ENCODE data around the gene EXOC4.

EXOC4 gene

DNA sequence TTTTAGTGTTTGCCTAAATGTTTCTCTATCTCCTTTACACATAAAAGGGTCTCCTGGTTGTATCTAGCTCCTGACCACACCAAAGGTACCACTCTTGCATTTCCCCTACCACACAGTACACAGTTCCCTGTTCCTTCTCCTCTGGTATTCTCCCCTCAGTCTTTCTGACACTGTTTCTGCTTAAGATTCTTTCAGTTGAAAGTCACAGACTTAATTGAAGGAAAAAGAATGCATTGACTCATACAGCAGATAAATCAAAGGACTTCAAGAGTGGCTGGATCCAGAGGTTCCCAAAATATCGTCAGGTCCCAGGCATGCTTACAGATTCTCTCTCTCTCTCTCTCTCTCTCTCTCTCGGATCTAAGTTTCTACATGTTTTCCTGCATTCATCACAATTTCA is 688.6 kb downstream of the EXOC4 start:
- no peak for DNase-seq (ENCODE audit: low spot score)

DNA sequence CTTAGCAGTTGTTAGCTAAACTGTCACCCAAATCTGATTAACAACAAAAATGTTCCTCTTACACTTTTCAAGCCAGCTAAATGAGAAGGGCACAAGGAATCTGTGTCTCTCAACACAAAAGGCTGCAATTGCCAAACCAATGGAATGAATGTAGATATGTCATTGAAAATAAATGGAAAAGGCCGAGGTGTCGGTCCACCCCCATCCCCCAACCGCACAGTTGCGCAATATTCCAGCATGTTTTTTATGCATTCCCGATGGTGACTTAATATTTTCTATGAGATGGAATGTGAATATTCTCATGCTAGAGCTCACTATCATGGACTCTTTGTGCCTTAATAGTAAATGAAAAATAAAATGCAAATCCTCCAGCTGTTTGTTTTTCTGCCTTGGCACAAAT is 692.6 kb downstream of the EXOC4 start:
- no peak for DNase-seq (ENCODE audit: low spot score)

DNA sequence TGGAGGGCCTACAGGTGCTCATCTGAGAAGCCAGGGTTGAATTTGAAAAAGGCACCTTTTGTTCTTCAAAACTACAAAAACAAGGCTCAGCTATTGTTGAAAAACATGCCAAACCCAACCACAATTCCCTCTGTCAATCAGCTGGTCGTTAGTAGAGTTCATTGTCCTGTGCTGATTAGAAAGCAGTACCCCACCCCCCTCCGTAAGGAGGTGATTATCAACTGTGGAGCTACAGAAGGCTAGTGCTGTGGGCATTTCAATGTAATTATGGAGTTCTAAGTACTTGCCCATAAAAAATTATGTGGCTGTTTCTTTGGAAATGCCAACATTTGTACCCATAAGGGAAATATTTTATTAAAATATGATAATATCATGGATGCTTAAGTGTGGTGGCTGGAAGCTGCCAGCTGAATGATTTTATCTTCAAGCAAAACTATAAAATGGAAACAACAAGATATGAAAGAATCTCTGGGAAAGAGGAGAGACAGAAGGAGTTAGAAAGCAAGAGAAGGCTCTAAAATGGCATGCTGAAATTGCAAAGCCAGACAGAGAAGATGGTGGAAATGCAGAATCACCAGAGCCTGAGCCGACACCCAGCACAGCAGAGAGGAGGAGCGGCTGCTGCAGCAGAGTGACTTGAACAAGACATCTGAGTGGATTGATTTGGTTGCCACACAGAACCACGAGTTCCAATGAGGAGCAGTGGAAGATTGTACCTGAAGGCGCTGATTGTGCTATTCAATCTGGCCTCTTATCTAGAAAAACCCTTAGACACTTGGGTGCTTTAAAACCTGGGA is 694.8 kb downstream of the EXOC4 start:
- no peak for DNase-seq (ENCODE audit: low spot score)

DNA sequence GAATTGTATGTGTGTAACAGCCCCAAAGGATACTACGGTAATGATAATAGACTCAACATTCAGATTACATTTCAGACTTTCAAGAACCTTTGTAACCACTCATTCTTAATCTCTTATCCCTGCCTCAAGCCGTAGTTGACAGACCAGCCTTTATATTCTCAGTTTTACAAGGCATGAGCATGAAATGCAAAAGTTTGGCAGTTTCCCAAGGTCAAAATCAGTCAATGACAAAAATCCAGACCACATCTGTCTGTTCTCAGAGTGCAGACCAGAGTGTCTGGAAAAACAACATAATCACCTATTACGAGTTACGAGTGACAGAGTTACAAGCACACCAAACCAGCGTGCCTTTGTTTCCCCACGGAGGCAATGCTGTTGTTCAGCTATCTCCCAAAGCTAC is 695.7 kb downstream of the EXOC4 start:
- DNase-seq (ENCODE audit: low spot score): no peak

DNA sequence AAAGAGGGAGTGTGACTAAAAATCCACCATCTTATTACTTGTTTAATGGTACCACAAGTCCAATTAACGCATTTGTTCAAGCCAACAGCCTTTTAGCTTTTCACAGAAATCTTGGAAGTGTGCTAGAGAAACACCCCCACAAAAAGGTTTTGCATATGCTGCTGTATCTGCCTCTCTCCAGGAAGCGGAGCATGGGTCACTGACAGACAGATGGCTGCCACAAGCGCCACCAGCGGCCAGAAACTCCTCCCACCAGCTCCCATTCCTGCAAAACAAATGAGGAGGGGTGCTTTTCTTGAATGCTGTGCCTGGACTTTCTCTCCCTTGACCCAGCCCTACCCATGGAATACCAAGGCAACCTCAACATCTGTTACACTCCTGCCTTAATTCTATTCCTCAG is 698.0 kb downstream of the EXOC4 start:
- DNase-seq (ENCODE audit: low spot score): no peak

DNA sequence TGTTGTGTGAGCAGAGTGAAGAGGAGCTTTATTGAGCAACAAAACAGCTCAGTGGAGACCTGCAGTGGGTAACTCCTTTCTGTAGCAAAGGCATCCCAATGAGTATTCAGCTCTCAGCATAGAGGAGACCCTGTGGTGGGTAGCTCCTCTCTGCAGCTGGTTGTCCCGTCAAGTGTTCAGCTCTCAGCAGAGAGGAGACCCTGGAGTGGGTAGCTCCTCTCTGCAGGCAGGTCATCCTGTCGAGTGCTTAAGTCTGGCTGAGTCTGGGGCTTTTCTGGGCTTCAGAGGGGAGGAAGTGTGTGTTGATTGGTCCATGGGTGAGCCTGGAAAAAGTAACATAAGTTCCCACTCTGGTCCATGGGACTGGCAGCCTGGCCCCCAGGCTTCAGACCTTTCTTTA is 702.3 kb downstream of the EXOC4 start:
- no peak for DNase-seq (ENCODE audit: low spot score)

DNA sequence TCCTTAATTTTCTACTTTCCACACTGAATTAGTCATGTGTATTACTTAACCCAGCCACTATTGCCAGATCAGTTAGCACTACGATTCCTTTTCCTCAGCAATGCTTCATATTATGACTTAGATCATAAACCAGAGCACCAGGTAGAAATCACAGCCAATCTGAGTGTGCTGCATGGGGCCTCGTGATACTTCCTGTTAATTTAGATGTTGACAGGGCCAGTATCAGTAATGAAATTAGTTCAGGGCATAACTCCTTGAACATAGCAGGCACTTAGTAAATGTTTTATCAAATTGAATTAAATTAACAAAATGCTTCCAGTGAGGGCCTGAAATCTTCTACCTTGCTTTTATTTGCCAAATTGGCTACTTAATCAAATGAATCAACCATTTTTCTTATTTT is 705.0 kb downstream of the EXOC4 start:
- DNase-seq (ENCODE audit: low spot score): no peak

DNA sequence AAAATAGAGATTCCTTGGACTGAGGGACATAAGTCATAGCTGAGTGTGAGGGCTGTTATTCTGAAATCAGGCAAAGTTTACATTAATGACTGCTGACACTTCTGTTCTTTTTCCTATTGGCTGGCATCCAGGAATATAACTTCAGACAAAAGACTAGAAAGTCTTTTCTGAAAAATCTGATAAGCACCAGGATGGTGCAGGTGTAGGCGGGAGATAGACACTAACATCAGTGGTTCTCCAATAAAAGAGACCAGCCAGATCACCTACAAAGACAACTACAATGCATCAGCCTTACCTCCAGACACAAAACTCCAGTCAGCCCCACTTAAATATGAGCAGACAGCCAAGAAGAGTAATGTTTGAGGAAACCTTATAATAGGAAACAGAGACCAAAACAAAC is 705.9 kb downstream of the EXOC4 start:
- no peak for DNase-seq (ENCODE audit: low spot score)

DNA sequence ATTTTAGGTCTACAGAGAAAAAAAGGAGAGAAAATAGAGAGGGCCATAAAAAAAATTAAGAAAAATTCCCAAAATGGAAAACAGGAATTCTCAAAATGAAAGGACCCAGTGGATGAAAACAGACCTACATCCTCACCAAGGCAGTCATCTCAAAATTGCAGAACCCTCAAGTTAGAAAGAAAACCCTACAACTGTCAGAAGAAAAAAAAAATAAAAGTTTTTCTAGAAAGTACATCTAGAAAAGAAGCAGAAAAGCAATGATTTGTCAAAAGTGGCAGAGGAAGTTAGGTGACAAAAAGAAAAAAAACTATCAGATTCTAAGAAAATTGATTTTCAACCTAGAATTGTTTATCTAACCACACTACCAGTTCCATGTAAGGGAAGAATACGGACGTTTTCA is 706.6 kb downstream of the EXOC4 start:
- DNase-seq (ENCODE audit: low spot score): no peak

DNA sequence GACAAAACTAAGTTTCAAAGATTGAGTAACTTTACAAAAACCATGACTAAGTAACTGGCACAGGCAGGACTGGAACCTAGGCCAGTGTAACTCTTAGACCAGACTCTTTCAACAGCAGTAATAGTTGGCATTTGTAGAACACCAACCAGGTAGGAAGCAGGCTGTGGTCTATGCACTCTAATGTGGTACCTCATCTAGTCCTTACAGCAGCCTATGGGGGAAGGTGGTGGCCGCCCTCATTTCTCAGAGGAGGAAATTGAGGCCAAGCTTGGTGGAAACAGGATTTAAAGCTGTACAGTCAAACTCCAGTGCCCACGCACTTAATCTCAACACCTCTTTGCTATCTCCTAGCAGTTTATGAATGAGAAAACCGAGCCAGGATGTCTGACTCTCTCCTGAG is 708.8 kb downstream of the EXOC4 start:
- DNase-seq (ENCODE audit: low spot score): no peak

DNA sequence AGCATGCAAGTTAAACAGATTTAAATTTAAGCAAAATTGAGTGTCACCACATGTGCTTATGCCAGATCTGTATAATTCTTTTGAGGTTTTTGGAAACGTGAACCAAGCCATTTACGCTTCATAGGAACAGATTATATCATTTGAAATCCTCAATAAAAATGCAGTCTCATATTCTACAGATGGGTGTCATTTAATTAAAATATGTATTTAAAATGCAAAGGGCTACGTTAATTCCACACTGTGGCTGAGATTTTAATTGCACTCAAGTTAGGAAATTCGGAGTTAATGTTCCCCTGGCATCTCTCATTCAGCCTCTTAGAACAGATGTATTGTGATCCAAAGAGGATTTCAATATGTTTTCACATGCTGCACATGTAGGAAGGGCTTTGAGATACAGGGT is 709.8 kb downstream of the EXOC4 start:
- no peak for DNase-seq (ENCODE audit: low spot score)

DNA sequence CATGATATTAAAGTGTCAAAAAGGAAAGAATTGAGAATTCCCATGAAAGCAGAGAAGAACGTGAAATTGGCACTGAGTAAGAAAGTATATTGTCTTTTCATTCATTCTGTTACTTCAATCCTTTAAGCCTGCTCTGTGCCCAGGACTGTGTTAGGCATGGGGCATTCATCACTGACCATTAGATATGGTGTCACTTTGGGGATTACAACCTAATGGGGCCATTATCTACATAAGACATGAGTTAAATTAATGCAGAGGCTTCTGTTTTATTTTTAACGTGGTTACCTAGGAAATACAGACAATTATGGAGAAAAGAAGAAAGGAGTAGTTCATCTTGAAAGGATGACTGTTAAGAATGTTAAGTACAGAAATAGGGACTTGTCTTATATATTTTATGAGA is 710.8 kb downstream of the EXOC4 start:
- DNase-seq (ENCODE audit: low spot score): no peak

DNA sequence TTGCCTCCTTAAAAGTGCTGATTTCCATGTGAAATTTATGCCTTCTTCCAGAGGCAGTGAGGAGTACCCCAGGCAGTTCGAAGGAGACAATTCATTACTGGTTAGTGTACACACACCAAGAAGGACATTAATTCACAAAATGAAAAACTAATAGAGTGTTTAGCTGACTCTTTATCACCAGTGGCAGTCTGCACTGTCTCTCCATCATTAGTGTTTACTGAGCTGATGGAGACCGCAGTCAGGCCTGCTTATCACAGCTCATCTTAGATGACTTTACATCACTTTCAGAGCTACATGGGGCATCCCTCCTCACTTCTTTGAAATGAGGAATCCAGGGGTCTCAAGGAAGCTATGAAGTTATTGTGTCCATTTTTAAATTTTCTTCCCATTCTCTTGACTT is 718.7 kb downstream of the EXOC4 start:
- DNase-seq (ENCODE audit: low spot score): no peak

DNA sequence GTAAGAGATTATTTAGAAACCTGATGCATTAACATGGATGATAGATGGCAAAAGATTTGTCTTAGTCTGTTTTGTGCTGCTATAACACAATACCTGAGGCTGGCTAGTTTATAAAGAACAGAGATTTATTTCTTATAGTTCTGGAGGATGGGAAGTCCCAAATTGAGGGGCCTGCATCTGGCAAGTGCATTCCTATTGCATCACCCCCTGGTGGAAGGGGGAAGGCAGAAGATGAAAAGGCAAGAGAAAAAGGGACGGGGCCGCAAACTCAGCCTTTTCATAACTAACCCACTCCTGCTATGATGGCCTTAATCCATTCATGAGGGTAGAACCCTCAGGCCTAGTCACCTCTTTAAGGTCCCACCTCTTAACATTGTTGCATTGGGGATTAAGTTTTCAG is 720.8 kb downstream of the EXOC4 start:
- no peak for DNase-seq (ENCODE audit: low spot score)

DNA sequence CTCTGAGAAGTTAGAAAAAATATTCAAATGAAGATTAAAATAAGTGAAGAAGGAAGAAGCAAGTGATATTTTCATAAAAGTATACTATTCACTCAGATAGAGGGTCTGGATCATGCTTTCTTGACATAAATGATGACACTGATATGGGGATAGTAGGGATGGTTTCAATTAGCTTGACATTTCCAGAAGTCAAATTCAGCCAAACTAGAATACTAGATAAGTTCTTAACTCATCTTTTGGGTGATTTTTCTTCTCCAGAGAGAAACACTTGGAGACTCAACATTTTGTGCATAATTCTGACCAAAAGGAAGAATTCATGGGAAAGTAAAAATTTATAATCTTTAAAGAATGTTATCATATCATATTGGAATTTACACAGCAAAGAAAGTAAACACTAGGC is 722.3 kb downstream of the EXOC4 start:
- no peak for DNase-seq (ENCODE audit: low spot score)

DNA sequence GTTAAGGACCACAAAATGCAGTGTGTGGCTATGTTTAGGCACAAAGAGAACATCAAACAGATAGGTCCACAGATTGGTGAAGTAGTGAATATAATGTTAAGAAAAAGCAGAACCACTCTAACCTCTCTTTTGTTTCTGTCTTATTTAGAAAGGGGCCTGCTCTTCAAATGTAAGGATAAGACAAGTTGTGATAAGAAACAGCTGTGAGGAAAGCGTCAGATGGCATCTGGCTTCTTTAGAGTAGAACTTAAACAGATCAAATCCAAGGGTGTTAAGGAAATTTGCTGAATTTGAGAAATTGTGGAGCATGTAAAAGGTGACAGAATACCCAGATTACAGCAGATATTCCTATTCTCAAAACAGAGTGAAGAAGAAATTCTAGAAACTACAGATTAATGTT is 723.3 kb downstream of the EXOC4 start:
- no peak for DNase-seq (ENCODE audit: low spot score)

DNA sequence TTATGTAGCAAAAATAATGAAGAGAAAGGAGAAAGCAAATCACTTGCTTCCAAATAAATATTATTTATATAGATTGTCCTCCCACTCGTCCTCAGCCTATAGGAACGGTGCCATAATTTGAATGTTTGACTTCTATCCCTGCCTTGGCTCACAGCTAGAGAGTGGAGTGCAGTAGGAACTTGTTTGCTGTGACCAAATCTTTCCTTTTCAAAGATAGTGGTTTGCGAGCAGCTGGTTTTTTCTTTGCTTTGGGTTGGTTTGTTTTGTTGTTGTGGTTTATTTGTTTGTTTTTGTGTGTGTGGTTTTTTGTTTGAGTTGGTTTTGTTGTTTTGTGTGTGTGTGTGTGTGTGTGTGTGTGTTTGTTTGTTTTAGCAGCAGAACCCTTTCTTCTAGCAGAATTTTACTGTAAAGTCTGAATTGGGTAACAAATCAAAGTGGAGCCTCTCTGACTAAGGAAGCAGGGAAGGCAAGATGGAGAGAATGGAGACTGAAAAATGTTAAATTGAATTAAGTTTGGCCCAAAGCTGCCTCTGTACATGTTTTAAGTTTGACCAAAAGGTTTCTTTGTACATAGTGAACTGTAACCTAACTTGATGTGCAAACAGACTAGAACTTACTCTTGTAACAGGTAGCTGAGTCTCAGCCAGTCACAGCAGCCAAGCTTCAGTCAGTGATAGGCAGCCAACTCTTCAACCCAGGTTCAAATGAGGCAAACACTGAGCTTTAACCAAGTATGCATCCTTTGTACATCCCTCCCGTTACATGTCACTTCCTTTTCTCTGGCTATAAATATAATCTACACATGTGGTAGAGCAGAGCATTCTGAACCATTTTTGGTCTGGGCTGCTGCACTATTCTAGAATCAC is 724.8 kb downstream of the EXOC4 start:
- DNase-seq (ENCODE audit: low spot score): no peak

DNA sequence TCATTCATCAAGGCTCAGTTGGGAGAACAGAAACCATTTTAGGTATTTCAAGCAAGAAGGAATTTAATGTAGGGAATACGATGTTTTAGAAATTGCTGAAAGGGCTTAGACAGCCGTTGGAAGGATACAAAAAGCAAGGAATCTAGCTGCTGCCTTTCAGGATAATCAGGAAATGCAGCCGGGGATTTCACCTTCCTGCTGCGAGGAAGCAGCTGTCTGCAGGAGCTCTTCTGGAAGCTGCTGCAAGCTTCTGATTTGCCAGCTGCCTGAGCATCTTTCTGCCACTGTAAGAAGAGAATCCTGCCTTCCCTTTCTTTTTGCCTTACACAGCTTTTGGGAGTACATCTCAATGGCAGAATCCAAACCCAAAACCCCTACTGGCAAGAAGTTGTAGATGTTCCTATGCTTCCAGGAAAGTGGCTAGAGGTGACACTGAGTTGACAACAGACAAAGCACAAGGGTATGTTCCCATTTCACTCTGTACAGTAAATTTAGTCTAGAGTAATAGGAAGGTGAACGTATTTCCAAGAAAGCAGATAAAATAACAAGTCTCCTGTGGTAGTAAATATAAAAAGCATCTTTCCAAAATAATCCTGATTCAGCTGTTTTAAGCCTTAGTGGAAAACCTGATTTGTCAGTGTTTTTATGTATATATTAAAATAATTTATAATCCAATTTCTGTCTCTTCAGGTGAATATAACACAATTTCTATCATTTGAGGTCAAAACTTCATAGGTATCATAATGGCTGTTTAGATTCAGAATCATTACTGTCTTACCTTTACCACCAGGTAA is 725.8 kb downstream of the EXOC4 start:
- no peak for DNase-seq (ENCODE audit: low spot score)

DNA sequence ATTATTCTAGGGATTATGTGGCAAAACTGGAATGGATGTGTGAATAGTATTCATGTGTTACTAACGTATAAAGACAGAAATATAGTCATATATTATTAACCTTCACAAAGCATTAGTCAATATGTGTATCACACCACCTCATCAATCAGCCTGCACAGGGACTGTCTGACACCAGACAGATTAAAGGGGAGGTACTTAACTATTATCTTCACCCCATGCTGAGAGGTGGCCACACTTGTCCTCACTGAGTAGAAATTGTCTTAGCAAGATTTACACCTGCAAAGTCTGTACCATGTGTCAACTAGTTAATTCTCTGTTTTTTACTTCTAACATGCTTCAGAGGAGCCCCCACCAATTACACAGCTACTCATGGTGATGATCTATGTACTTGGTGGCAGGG is 727.9 kb downstream of the EXOC4 start:
- no peak for DNase-seq (ENCODE audit: low spot score)

DNA sequence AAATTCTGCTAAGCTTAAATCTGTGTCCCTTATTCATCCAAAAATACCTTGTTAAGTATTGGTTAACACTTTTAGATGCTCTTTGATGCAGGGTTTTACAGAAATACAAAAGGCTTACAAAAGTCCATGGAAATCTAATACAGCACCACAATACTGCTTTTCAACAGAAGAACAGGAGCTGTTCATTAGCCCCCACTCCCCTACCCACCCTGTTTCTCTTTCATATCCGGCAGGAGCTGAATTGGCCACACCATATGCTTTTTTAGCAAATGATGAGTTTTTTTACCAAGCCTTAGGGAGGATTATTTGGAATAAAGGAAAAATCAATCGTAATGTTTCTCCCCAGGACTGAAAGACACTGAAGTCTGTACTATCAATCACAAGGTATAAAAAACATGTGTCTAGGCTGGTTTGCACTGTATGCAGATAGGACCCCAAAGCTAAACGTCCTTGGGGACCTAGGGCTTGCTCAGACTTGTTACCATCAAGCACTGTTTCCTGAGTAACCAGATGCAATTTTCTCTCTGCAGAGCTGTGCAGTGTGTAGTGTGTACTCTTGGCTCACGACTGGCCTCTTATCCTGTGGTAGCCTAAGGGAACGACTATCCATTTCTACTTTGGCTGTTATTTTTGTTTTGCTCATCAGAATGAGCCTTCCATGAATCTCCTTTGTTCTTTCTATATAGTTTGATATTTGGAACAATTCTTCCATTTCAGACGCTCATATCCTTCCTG is 731.0 kb downstream of the EXOC4 start:
- no peak for DNase-seq (ENCODE audit: low spot score)

DNA sequence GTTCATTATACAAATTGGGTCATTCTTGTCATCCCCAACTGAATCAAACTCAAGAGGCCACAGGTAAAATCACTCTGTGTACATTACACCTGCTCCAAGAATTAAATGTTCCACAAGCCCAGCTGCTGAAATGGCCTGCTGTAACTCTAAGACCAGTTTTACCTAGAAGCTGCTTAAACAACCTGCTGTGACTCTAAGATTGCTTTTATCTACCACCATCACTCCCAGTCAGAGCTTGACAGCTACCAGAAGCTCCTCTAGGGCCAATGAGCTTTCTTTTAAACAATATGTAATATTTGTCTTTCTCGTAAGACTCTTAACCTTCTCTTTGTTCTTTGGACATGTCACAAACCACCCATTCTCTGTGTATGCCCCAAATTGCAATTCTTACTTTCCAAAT is 732.4 kb downstream of the EXOC4 start:
- DNase-seq (ENCODE audit: low spot score): no peak

DNA sequence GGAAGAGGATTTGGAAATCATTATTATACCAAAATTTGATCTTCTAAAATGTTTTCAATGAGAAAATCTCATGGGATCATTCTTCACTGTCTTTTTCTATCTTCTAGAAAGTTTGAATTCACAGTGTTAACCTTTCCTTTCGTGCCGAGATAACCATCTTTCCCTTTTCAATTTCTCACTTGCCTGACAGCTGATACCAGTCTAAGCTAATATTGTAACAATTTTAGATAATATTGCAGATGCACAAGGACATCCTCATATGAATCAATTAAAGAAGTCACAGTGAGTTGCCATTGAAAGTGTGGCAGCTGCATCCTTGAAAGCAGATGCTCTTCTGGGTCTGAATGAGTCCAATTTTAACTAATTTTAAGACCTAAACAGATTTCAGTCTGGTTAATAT is 734.7 kb downstream of the EXOC4 start:
- no peak for DNase-seq (ENCODE audit: low spot score)
